Posterior vena cava (tissue), 2 donors: ENCODE results near the gene RUBCNL. TPM values are rescaled to one million over a fixed set of nuclear protein-coding genes. Genes with fewer than 3 reads are reported as not detected.

Experiments
- DNase-seq: peaks from one replicate; pipeline ENCODE4 v3.0.0-alpha.2; 2020; ENCODE audit warnings: low spot score
- intact Hi-C, 2 donors: fragments of 100-400 bp; cut with DNase I; formaldehyde crosslinking; loops; one replicate each; pipeline versions ENCODE4 v1.14.1 to v1.14.2; 2022 to 2023
- total RNA-seq, 2 donors: library from RNA; stranded (reverse); fragmentation: NEBNext Ultra II Directional; extraction: Animal tissue kit (Norgen Biotek cat#: 25700); gene quantifications; one replicate each; pipeline ENCODE4 v1.2.1, GENCODE V29; 2021
- donor health status: DM: yes; HTN: yes; CAD: no.
- donor health status: DM: yes; HTN: yes; CAD: no.

The RUBCNL gene
- total RNA-seq, 2 donors from 2014 or later = 3.6 to 5.3 TPM

DNA sequence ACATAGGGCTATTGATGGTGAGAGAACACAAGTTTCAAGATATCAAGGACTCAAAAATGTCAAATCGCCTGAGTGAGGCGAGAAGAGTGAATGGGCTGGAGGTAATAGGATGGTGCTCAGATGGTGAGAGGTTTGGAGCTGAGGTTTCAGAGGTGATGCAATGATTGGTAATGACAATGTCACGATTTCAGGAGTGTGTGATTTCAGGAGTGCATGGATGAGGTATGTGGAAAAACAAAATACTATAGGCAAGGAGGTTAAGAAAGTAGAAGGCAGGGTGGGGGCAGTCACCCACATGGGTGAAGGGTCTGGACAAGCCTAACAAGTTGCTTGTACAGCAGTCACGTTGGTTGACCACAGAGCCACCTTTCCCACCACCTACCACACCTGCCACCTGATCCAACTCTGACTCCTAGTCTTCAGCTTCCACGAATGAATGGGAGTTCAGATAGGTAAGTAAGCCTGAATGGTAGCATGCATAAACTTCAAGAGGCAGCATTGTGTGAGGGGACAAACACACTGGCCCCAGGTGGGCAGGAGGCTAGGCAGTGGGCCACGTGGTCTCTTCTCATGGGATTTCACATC, 71.5 kb downstream of the RUBCNL start:
- intact Hi-C loops = no loop called here
- no peak for DNase-seq

DNA sequence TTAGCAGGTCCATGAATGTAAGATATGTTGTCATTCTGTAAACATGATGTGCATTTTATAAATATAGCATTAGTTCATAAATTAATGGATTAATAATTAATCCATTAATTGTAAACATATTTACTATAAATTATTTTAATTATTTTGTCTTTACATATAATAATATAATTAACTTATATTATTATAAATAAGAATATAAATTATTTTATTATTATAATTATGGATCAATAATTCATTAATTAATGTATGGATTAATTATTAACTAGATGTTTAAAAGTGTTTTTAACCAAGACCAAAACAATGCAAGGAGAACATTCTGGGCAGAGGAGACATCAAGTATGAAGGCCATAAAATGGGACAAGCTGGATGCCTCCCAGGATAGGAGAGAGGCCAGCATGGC, 72.0 kb downstream of the RUBCNL start:
- intact Hi-C loops = no loop called here
- no peak for DNase-seq

DNA sequence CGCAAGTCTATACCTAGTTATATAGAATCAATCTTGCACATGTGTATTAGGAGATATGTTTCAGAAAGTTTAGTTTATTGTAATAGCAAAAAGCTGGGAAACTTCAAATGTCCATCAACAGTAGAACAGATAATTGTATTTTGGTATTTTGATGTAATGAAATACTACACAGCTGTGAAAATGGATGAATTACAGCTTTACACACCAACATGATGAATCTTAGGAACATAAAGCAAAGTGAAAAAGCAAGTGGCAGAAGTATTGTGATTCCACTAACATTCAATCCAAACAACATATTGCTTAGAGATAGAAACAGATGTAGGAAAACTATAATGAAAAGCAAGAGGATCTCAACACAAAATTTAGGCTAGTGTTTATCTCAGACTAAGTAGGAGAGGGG, 72.5 kb downstream of the RUBCNL start:
- intact Hi-C loops = no loop called here
- DNase-seq = no peak

DNA sequence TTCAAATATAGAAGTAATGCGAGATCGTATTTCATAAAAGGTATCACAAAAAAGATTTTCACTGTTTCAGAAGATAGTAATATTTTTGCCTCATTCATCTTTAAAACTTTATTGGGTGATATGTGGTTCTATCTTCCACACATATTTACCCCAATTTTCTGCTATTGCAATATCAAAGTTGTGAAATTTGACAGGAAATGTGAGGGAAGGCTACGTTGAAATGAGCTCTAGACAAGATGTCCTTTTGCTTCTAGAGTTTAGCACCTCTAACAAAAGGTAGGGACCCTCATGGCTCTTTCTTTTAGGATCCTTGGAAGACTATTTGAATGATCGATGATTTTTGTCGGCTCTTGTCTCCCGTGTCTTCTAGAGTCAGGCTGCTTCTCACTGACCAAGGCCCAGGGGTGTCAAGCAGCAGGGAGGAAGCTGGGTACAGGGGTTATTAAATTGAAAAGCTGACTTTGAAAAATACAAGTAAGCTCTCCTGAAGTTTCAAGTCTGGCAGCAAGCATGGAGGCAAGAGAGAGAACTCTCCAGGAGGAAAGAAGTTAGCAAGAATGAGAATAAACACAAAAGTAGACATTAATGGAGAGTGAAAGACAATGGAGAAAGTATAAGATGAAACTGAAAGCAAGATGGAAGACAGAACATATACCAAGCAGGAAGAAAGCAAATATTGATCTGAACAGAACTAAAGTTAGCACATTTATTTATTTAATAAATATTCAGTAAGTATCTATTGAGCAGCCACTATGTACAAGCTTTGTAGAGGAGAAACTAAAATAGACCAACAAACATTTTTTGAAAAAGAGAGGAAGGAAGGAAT, 73.4 kb downstream of the RUBCNL start:
- no peak for DNase-seq

DNA sequence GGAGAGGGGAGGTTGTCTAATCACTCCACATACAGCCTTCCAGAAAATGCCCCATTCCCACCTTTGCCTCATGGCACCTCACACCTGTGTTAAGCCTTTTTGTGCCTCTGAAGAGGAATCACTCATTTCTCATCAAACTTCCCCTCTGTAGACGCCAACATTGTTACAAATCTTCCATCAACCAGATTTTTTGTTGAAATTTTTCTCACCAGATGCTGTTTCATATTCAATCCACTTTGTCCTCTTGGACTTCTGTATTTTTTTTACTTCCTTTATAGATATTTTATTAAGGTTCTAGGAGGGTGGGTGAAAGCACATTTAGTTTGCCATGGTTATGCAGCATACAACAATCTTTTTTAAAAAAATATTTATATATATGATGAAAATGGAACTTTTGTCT, 74.0 kb downstream of the RUBCNL start:
- intact Hi-C loops = no loop called here

More for the DNA sequence above, 73.4 kb downstream of the RUBCNL start:
- intact Hi-C loops = no loop called here

DNA sequence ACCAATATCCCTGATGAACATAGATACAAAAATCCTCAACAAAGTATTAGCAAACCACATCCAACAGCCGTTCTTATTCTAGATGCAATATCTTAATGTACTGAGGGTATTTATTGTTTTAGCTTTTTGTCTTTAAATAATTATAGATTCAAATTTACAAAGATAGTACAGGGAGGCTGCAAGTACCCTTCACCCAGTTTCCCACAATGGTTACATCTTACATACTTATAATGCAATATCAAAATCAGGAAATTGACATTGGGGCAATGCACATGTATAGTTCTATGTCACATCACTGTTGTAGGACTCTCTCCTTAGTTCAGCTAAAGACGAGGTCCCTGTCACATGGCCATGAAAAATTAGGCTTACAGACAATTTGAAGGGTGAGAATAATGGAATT, 75.8 kb downstream of the RUBCNL start:
- DNase-seq = no peak
- intact Hi-C loops = no loop called here

More for the DNA sequence above, 74.0 kb downstream of the RUBCNL start:
- no peak for DNase-seq

DNA sequence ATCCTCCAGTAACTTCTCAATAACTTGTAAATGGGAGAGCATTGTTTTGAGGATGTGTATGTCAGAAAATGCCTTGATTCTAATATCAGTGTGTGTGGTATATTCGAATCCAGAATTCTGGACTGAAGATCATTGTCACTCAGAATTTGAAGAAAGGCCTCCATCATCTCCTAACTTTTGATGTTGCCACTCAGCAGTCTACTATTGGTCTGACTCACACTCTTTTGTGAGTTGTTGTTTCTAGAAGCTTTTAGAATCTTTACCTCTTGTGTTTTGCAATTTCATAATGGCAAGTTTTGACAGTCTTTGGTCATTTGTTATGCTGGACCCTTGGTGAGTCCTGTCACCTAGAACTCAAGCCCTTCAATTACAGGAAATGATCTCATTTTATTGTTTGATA, 77.0 kb downstream of the RUBCNL start:
- DNase-seq = no peak
- intact Hi-C loops = no loop called here

DNA sequence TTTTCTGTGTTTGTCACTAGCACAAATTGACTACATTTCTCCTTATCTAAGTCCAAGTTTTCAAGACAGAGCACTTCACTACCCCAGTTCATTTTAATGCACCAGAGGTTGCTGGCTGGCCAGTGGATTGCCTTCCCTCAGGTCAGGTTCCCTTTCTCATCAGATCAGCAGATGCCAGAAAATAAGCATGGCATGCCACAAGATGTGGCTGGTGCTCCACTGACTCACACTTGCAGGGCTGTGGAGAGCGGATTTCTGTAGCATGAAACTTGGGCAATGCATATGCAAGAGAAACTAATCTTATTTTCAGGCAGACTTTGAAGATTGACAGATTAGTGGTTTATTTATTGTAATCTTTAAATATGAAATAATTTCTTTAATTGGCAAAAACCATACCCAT, 79.5 kb downstream of the RUBCNL start:
- intact Hi-C loops = no loop called here
- DNase-seq = no peak

DNA sequence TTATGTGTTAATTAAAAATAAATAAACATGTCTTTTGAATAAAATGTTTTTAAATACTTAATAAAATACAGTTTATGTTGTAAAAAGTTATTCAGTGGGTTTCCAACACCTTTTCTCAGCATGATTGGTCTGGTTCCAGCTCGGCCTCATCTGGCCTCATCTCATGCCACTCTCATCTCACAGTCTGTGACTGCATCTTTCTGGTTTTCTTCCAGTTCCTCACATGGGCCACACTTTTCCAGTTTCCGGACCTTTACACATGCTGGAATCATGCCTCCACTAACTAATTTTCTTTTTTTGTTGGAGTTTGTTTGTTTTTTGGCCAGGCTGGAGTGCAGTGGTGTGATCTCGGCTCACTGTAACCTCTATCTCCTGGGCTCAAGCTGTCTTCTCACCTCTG, 82.5 kb downstream of the RUBCNL start:
- DNase-seq = no peak
- intact Hi-C loops = no loop called here

DNA sequence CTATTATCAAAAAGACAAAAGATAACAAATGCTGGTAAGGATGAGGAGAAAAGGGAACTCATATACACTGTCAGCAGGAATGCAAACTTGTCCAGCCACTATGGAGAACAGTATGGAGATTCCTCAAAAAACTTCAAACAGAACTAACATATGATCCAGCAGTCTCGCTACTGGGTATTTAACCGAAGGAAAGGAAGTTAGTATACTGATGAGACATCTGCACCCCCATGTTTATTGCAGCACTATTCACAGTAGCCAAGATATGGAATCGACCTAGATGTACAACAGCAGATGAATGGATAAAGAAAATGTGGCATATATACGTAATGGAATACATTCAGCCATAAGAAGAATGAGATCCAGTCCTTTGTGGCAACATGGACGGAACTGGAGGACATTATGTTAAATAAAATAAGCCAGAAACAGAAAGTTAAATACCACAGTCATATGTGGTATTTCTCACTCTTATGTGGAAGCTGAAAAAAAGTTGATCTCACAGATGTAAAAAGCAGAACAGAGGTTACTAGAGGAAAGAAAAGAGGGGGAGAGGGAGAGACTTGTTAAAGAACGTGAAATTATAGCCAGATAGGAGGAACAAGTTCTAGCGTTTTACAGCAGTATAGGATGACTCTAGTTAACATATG, 83.2 kb downstream of the RUBCNL start:
- intact Hi-C loops = no loop called here
- no peak for DNase-seq

DNA sequence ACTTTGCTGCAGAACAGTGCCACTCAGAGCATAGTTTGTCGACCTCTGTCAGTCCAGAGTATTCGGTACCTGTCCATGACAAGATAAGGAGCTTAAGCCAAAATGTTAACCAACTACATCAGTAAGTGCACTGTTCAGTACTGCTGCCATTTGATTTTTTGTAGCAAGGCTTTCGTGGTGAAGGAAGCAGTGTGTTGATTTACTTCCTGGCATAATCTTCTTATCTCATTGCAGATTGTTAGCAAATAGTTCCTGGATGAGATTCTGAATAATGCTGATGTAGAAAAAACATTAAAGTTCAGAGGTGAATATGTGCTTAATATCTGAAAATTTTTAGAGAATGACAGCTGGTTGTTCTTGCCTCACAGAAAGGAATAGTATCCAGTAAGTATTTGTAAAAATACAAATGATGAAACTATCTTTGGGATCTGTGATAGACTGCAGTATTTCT, 89.7 kb downstream of the RUBCNL start:
- DNase-seq = no peak
- intact Hi-C loops = no loop called here

DNA sequence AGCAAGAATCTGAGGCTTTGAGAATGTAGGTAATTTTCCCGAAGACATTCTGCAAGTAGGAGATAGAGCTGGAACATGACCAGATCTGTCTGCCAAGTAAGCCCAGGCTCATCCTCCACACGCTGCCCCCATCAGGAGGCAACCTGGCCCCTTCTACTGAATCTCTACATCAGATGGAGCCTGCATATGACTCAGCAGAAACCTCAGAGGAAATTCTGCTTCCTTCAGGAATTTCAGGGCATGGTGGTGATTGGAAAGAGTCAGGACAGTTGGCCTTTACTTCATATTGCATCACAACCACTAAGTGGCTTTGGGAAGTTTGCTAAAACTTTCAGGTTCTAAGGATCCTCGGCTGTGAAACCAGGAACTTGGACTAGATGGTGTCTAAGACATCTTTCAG, 90.1 kb downstream of the RUBCNL start:
- intact Hi-C loops = no loop called here
- DNase-seq = no peak

DNA sequence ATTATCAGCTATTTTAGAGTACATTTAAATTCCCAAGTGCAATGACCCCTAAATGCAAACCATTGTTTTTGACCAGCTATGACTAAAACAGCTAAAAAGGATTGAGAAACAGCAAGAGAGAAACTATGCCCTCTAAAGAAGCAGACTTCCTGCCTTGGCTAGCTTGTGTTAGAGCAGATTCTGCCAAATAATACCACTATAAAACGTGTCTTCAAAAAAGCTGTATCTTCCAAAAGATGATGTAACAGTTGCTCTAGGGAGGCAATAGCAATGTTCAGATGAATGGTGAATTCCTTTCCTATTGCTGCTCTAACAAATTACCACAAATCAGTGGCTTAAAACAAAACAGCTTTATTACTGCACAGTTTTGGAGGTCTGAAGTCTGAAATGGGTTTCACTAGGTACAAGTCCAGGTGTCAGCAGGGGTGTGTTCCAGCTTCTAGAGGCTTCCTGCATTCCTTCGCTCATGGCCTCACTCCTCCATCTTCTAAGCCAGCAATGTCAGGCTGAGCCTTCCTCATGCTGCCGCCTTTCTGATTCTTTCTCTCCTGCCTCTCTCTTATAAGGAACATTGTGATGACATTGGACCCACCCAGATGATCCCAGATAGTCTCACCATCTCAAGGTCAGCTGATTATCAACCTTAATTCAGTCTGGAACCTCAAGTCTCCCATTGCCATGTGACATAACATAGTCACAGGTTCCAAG, 90.8 kb downstream of the RUBCNL start:
- intact Hi-C loops = no loop called here

DNA sequence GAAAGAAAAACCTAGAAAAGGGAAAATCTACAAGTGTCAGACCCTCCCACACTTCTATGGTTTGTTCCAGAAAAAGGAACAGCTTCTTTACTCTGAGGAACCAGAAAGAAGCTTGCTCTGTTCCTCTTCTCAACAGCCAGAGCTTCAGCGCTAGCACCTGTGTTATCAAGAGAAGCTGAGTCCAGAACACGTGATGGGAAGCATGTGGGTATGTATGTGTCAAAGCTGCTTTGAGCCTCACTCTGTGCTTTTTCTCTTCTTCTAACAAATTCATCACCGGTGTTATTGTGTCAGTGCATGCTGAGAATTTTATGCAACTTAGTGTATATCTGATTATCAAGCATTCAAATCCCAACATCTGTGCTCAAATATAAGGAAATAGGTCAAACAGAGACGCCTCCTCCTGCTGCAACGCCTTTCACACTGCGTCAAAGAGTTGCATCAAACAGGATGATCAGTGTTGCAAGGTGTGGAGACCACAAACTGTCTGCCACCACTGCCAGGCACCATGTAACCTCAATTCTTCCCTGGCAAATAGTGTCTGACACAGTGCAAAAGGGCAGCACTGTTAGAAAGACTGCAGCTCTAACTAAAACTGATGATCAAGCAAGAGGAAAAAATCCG, 91.4 kb downstream of the RUBCNL start:
- intact Hi-C loops = no loop called here
- peak; percentile 70 for DNase-seq

More for the DNA sequence above, 90.8 kb downstream of the RUBCNL start:
- no peak for DNase-seq

DNA sequence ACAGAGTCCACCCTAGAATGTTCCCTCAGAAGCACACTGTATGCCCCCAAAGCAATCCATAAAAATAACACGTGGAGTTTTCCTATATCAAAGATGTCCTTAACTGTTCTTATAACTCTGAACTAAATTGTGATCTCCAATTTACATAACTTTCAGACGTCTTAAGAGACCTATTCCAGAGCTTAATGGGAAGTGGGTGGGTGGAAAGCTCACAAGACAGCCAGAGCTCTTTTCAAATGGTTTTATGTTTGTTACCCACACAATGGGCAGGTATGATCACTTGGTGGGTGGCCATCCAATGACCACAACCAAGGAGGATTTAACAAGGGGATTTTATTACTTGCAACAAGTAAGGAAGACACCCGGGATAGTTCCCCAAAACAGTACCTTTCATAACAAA, 93.6 kb downstream of the RUBCNL start:
- no peak for DNase-seq
- intact Hi-C loops = no loop called here

Other genes with a start within 250 kb of the RUBCNL start
- gene LCP1, start 205.1 kb downstream of the RUBCNL start, total RNA-seq = 10 to 100 TPM; 72.8 to 73.8 TPM
- under 1 TPM in 1 of 2 donors, not detected in 1; 0.42 TPM for gene LRRC63, start 175.3 kb downstream of the RUBCNL start, total RNA-seq
- 10 to 100 TPM; 22.5 to 31.4 TPM for gene LRCH1, start 165.9 kb upstream of the RUBCNL start, total RNA-seq